Measurements from ENCODE around the gene NAA20.

The NAA20 gene

DNA sequence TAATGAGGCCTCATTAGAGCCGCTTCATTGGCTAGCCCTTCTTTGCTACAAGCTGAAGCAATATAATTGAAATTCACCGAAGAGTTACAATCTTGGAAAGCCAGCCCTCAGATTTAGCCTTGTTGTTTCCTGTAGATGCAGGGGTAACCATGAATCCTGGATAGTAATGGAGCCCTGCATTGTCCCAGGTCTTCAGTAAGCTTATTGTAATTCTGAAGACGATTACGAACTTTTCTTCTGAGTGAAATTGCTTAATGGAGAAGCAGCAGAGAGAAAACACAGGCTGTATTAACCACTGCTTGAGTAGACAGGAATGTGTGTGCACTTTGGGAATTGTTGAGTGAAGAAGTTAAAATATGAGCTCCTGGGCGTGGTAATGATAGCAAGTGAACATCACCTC lies 26.3 kb upstream of the NAA20 start:
- no peak for DNase-seq (ENCODE audit: extremely low spot score)
- ChIA-PET CTCF (interaction anchor here (0.9 to 4.4 kb wide), 4 partner anchors 9 to 297 kb away, joined by 3 to 25 read pairs (median 3); no protein-coding TSS in a partner anchor), POLR2A (no interaction called here)
- TF ChIP-seq, protein P1, sequence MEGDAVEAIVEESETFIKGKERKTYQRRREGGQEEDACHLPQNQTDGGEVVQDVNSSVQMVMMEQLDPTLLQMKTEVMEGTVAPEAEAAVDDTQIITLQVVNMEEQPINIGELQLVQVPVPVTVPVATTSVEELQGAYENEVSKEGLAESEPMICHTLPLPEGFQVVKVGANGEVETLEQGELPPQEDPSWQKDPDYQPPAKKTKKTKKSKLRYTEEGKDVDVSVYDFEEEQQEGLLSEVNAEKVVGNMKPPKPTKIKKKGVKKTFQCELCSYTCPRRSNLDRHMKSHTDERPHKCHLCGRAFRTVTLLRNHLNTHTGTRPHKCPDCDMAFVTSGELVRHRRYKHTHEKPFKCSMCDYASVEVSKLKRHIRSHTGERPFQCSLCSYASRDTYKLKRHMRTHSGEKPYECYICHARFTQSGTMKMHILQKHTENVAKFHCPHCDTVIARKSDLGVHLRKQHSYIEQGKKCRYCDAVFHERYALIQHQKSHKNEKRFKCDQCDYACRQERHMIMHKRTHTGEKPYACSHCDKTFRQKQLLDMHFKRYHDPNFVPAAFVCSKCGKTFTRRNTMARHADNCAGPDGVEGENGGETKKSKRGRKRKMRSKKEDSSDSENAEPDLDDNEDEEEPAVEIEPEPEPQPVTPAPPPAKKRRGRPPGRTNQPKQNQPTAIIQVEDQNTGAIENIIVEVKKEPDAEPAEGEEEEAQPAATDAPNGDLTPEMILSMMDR (IDR thresholded peaks at IDR 0.05; ENCODE audit: control extremely low read depth, extremely low read depth, low read depth, missing control alignments): no peak

DNA sequence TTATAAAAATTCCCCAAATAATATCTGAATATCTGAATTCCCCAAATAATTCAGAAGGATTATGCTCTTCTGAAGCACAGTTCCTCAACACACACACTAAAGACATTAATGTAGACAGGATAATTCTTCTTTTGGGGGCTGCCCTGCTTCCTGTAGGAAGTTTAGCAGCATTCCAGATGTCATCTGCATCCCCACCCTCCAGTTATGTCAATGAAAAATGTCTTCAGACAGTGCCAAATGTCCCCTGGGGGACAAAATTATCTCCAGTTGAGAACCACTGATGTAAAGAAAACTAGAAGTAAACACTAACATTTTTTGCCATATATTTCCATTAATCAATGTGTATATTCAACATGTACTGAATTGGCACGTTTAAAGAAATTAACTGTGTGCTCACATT lies 25.9 kb upstream of the NAA20 start:
- ChIA-PET POLR2A (no interaction called here), CTCF (interaction anchor here (0.9 to 4.4 kb wide), 3 partner anchors 10 to 205 kb away, joined by 3 to 25 read pairs (median 3); no protein-coding TSS in a partner anchor)
- no peak for DNase-seq (ENCODE audit: extremely low spot score)
- TF ChIP-seq, protein P1 (IDR thresholded peaks at IDR 0.05; ENCODE audit: control extremely low read depth, extremely low read depth, low read depth, missing control alignments): no peak

DNA sequence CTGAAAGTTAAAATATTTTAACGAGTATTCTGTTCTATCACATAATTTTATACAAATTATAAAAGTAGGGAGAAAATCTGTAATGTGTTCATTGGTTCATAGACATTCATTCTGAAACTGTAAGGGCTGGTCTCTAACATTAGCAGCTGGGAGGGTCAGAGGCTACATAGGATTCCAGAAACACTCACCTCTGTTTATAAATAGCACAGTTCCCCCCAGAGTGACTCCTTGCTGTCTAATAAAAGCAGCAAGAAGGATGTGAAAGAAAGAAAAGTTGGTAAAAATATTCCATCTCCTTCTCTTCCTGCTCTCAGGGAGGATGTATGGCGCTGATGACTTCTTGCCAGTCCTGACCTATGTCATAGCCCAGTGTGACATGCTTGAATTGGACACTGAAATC lies 25.3 kb upstream of the NAA20 start:
- TF ChIP-seq, protein P1 (IDR thresholded peaks at IDR 0.05; ENCODE audit: control extremely low read depth, extremely low read depth, low read depth, missing control alignments): no peak
- ChIA-PET CTCF (interaction anchor here (4.4 kb wide), 1 partner anchor 206 kb away, joined by 25 read pairs; no protein-coding TSS in a partner anchor), POLR2A (no interaction called here)
- DNase-seq (ENCODE audit: extremely low spot score): no peak

DNA sequence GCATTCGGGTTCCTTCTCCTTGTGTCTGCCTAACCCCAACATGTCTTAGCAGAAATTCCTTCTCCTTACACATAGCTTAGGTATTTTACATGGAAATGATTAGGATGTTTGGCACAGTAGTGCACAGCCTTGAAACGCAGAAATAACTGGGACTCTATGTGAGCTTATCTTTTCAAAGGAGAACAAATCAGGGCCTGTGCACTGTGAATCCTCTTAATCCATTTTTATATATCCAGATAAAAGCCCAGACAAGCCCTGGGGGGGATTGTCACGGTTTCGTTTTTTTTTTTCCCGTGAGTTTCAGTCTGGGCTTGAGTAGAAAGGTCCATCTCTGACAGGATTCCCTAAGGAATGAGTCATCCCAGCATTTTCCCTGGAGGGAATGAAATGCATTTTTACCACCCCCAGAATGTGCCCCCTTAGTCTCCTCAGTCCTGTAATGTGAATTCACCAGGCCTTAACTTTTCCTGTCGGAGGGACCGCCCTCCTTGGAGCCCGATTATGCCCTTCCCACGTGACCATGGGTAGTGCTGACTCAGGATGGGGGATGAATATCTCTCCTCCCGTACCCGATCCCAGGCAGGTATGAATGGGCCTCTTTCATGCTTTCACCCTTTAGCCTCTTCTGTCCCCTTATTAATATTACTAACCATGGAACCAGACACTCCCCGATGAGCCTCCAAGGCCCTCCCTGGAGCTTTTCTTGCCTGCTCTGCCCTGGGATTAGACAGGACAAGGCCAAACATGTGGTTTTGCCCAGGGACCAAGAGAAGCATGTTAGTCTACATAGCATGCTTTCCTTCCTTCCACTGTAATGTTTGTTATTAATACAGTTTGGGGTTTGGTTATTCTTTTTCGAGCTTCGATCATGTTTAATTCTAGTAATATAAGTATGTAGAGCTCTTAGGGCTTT lies 23.9 kb upstream of the NAA20 start:
- POLR2A ChIA-PET: no interaction called here
- CTCF ChIA-PET: interaction anchor here (0.9 to 4.4 kb wide), 17 partner anchors 10 to 301 kb away, joined by 3 to 25 read pairs (median 6); partner anchors contain the start of gene NAA20
- DNase-seq (ENCODE audit: extremely low spot score): no peak
- TF ChIP-seq, protein P1 (IDR thresholded peaks at IDR 0.05; ENCODE audit: control extremely low read depth, extremely low read depth, low read depth, missing control alignments): no peak

DNA sequence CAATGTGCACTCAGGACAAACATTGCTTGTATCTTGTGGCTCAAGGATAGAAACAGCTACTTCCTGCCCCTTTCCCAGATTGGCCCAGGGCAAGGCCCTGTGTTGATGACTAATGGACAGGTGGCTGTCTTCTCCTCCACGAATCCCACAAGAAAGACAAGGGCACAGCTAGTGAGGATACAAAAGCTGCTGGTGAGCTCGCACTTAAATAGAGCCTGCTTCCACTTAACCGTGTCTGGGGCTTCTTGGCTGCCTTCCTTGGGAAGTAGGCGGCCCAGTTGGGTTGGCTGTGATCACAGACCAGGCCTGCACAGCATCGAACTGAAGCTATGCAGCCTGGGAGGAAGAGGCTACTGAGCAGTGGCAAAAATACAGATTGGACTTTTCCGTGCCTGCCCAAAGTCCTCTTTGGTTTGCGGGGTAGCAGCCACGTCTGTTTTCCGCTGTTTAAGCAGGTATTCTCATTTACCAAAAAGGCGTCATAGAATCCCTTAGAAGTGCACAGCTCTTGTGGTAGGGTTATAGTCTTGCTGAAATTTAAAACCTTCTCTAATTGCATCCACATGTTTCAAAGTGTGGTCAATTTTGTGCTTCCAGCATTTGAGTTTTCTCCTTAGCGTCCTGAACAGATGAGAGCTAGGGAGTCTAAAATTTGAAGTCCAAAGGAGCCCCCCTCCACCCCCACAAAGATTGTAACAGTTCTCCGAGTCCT lies 23.0 kb upstream of the NAA20 start:
- POLR2A ChIA-PET: no interaction called here

More for the DNA sequence above, 23.0 kb upstream of the NAA20 start:
- CTCF ChIA-PET: interaction anchor here (0.6 to 4.4 kb wide), 31 partner anchors 9 to 301 kb away, joined by 3 to 25 read pairs (median 4); partner anchors contain the start of gene NAA20
- no peak for DNase-seq (ENCODE audit: extremely low spot score)
- TF ChIP-seq, protein P1 (IDR thresholded peaks at IDR 0.05; ENCODE audit: control extremely low read depth, extremely low read depth, low read depth, missing control alignments): no peak

All from GM10248 (cell line).